Astrocyte (in vitro differentiated cells and primary cell): Measurements from ENCODE around the gene METTL22. TPM values are rescaled to one million over a fixed set of nuclear protein-coding genes. Genes with fewer than 3 reads are reported as not detected.

ENCODE experiments used
- DNase-seq: peaks from one replicate; pipeline ENCODE4 v3.0.0-alpha.2; 2010; ENCODE audit warnings: low read depth
- FAIRE-seq: peaks from 2 replicates; lab custom pipeline; 2011; peaks lifted over from hg19 to GRCh38; lab: Jason Lieb, UNC
- H2AFZ ChIP-seq: 2 replicates; pipeline ENCODE4 v1.6.0; 2012; ENCODE audit warnings: low read depth, low read length, inconsistent platforms
- H3K27ac ChIP-seq: 2 replicates; pipeline ENCODE4 v1.5.1; 2011; ENCODE audit warnings: low read depth, low read length, inconsistent platforms
- H3K27me3 ChIP-seq: 2 replicates; pipeline ENCODE4 v1.6.0; 2011; ENCODE audit warnings: low read length, inconsistent platforms; ENCODE audit not compliant: insufficient read depth
- H3K36me3 ChIP-seq: 2 replicates; pipeline ENCODE4 v1.5.1; 2011; ENCODE audit warnings: low read length, inconsistent platforms; ENCODE audit not compliant: insufficient read depth
- H3K4me1 ChIP-seq: 2 replicates; pipeline ENCODE4 v1.5.1; 2011; ENCODE audit warnings: low read length, inconsistent platforms; ENCODE audit not compliant: insufficient read depth
- H3K4me2 ChIP-seq: 2 replicates; pipeline ENCODE4 v1.6.0; 2012; ENCODE audit warnings: low read length, inconsistent platforms
- H3K4me3 ChIP-seq: 2 replicates; pipeline ENCODE4 v1.5.1; 2011; ENCODE audit warnings: low read depth, mild to moderate bottlenecking, low read length, inconsistent platforms; ENCODE audit not compliant: insufficient read depth
- H3K79me2 ChIP-seq: 2 replicates; pipeline ENCODE4 v1.6.0; 2012; ENCODE audit warnings: mild to moderate bottlenecking, low read length, inconsistent platforms; ENCODE audit not compliant: insufficient read depth
- H3K9ac ChIP-seq: 2 replicates; pipeline ENCODE4 v1.6.0; 2012; ENCODE audit warnings: mild to moderate bottlenecking, low read length, inconsistent platforms
- H3K9me3 ChIP-seq: 2 replicates; pipeline ENCODE4 v1.5.1; 2012; ENCODE audit warnings: low read depth, mild to moderate bottlenecking, low read length, inconsistent platforms; ENCODE audit not compliant: insufficient read depth
- H4K20me1 ChIP-seq: 2 replicates; pipeline ENCODE4 v1.6.0; 2012; ENCODE audit warnings: low read length, inconsistent platforms; ENCODE audit not compliant: insufficient read depth
- H3K27ac Mint-ChIP-seq: one replicate; pipeline ENCODE4 v1.8.0; 2021; ENCODE audit warnings: mild to moderate bottlenecking, mixed read lengths; ENCODE audit not compliant: unreplicated experiment
- H3K27me3 Mint-ChIP-seq: one replicate; pipeline ENCODE4 v1.8.0; 2021; ENCODE audit warnings: low read depth, mixed read lengths; ENCODE audit not compliant: unreplicated experiment
- H3K36me3 Mint-ChIP-seq: one replicate; pipeline ENCODE4 v1.8.0; 2021; ENCODE audit warnings: low read depth, mixed read lengths; ENCODE audit not compliant: unreplicated experiment
- H3K4me1 Mint-ChIP-seq: one replicate; pipeline ENCODE4 v1.8.0; 2021; ENCODE audit warnings: low read depth, mixed read lengths; ENCODE audit not compliant: unreplicated experiment
- H3K4me3 Mint-ChIP-seq: one replicate; pipeline ENCODE4 v1.8.0; 2021; ENCODE audit warnings: mild to moderate bottlenecking, moderate library complexity, mixed read lengths; ENCODE audit not compliant: unreplicated experiment
- H3K9me3 Mint-ChIP-seq: one replicate; pipeline ENCODE4 v1.8.0; 2021; ENCODE audit warnings: mild to moderate bottlenecking, mixed read lengths; ENCODE audit not compliant: unreplicated experiment
- CTCF ChIP-seq: IDR thresholded peaks from 2 replicates; pipeline ENCODE4 v1.5.1; 2011; ENCODE audit warnings: low read depth, mild to moderate bottlenecking, inconsistent platforms, low read length, moderate library complexity; ENCODE audit not compliant: insufficient read depth
- EZH2 ChIP-seq: IDR thresholded peaks from 2 replicates; pipeline ENCODE4 v1.6.1; 2012; ENCODE audit warnings: mild to moderate bottlenecking, low read length, inconsistent platforms; ENCODE audit not compliant: insufficient read depth
- total RNA-seq: library from RNA; stranded (reverse); gene quantifications from 2 replicates; pipeline ENCODE4 v1.2.1, GENCODE V29; 2021

The METTL22 gene
- total RNA-seq, 1 donor from 2014 or later, result 37.7 TPM

- Mint-ChIP-seq H3K36me3 (peaks cover 10% of the 10 kb centered on the region), H3K27ac (no peak overlapping the region), H3K27me3 (no peaks in the 10 kb centered on the region), H3K4me3 (no peak overlapping the region), H3K4me1 (peaks cover 27% of the 10 kb centered on the region), H3K9me3 (peaks cover 5% of the 10 kb centered on the region)
- H3K27me3 ChIP-seq, result no peaks in the 10 kb centered on the region
- peaks cover 13% of the 10 kb centered on the region for H3K4me1 ChIP-seq
- TF ChIP-seq CTCF (no peak), EZH2 (no peak)
- H3K9ac ChIP-seq, result no peak overlapping the region
- H4K20me1 ChIP-seq, result peaks cover 13% of the 10 kb centered on the region
- H3K4me3 ChIP-seq, result no peak overlapping the region
- no peaks in the 10 kb centered on the region for H3K9me3 ChIP-seq
- H3K27ac ChIP-seq, result no peak overlapping the region
- no peaks in the 10 kb centered on the region for H3K36me3 ChIP-seq
- H2AFZ ChIP-seq, result no peak overlapping the region
- no peak for DNase-seq
- H3K4me2 ChIP-seq, result no peak overlapping the region
- no peaks in the 10 kb centered on the region for H3K79me2 ChIP-seq
- FAIRE-seq, result no peak
Measured at GRCh38 chr16:8682551-8683259, 61.2 kb downstream of the METTL22 start.

GRCh38 chr16:8683640-8684039 lies 62.1 kb downstream of the METTL22 start:
- Histone ChIP-seq H4K20me1 (peaks cover 9% of the 10 kb centered on the region), H2AFZ (no peak overlapping the region), H3K4me2 (no peak overlapping the region), H3K27me3 (no peaks in the 10 kb centered on the region), H3K9ac (no peak overlapping the region), H3K27ac (no peak overlapping the region), H3K9me3 (no peaks in the 10 kb centered on the region), H3K79me2 (no peaks in the 10 kb centered on the region), H3K4me1 (peaks cover 5% of the 10 kb centered on the region), H3K4me3 (no peak overlapping the region), H3K36me3 (no peaks in the 10 kb centered on the region)
- Mint-ChIP-seq H3K4me1 (peaks cover 20% of the 10 kb centered on the region), H3K36me3 (peaks cover 10% of the 10 kb centered on the region), H3K27ac (no peak overlapping the region), H3K4me3 (no peak overlapping the region), H3K9me3 (peaks cover 5% of the 10 kb centered on the region), H3K27me3 (no peaks in the 10 kb centered on the region)
- DNase-seq, result no peak
- no peak for FAIRE-seq
- TF ChIP-seq CTCF (no peak), EZH2 (no peak)

- no peak overlapping the region for H3K4me2 ChIP-seq
- no peaks in the 10 kb centered on the region for H3K4me1 ChIP-seq
- no peaks in the 10 kb centered on the region for H3K27me3 ChIP-seq
- no peak overlapping the region for H3K27ac ChIP-seq
- no peaks in the 10 kb centered on the region for H3K36me3 ChIP-seq
- TF ChIP-seq CTCF (no peak), EZH2 (no peak)
- no peak overlapping the region for H3K9ac ChIP-seq
- H3K9me3 ChIP-seq, result peaks cover 10% of the 10 kb centered on the region
- Mint-ChIP-seq H3K4me1 (peaks cover 12% of the 10 kb centered on the region), H3K27me3 (no peaks in the 10 kb centered on the region), H3K36me3 (peaks cover 21% of the 10 kb centered on the region), H3K27ac (peak overlapping the region; percentile 43), H3K9me3 (peaks cover 9% of the 10 kb centered on the region), H3K4me3 (no peak overlapping the region)
- DNase-seq (no peak), FAIRE-seq (no peak)
- no peak overlapping the region for H2AFZ ChIP-seq
- no peaks in the 10 kb centered on the region for H3K79me2 ChIP-seq
- peaks cover 9% of the 10 kb centered on the region for H4K20me1 ChIP-seq
- no peak overlapping the region for H3K4me3 ChIP-seq
Measured at GRCh38 chr16:8685617-8686016, 64.1 kb downstream of the METTL22 start.
